ENCODE data around the gene ZBTB47.

Gene ZBTB47

GRCh38 chr3:42711491-42712343 lies 58.2 kb downstream of the ZBTB47 start:
- no peaks in the 10 kb centered on the region for H3K36me3 Mint-ChIP-seq (ENCODE audit: low read depth)
- no peak overlapping the region for H3K4me3 Mint-ChIP-seq
- no peaks in the 10 kb centered on the region for H3K4me1 Mint-ChIP-seq (ENCODE audit: low read depth)
- H3K9me3 Mint-ChIP-seq: no peaks in the 10 kb centered on the region
- H3K27ac Mint-ChIP-seq: no peak overlapping the region
- peaks cover 11% of the 10 kb centered on the region for H3K27me3 Mint-ChIP-seq (ENCODE audit: low read depth)

- Mint-ChIP-seq H3K27ac (no peak overlapping the region), H3K4me3 (no peak overlapping the region), H3K27me3 (ENCODE audit: low read depth) (peaks cover 11% of the 10 kb centered on the region), H3K36me3 (ENCODE audit: low read depth) (no peaks in the 10 kb centered on the region), H3K4me1 (ENCODE audit: low read depth) (no peaks in the 10 kb centered on the region), H3K9me3 (no peaks in the 10 kb centered on the region)
Measured at GRCh38 chr3:42712344-42712648, 58.8 kb downstream of the ZBTB47 start.

GRCh38 chr3:42712688-42713372 lies 59.3 kb downstream of the ZBTB47 start:
- H3K27me3 Mint-ChIP-seq (ENCODE audit: low read depth): peaks cover 11% of the 10 kb centered on the region
- H3K4me1 Mint-ChIP-seq (ENCODE audit: low read depth): no peaks in the 10 kb centered on the region
- H3K4me3 Mint-ChIP-seq: no peak overlapping the region
- H3K9me3 Mint-ChIP-seq: no peaks in the 10 kb centered on the region
- no peaks in the 10 kb centered on the region for H3K36me3 Mint-ChIP-seq (ENCODE audit: low read depth)
- no peak overlapping the region for H3K27ac Mint-ChIP-seq

- Mint-ChIP-seq H3K27me3 (ENCODE audit: low read depth) (peaks cover 11% of the 10 kb centered on the region), H3K27ac (no peak overlapping the region), H3K4me3 (no peak overlapping the region), H3K36me3 (ENCODE audit: low read depth) (no peaks in the 10 kb centered on the region), H3K9me3 (no peaks in the 10 kb centered on the region), H3K4me1 (ENCODE audit: low read depth) (no peaks in the 10 kb centered on the region)
Measured at GRCh38 chr3:42713747-42714146, 60.2 kb downstream of the ZBTB47 start.

- peaks cover 11% of the 10 kb centered on the region for H3K27me3 Mint-ChIP-seq (ENCODE audit: low read depth)
- no peaks in the 10 kb centered on the region for H3K9me3 Mint-ChIP-seq
- no peaks in the 10 kb centered on the region for H3K36me3 Mint-ChIP-seq (ENCODE audit: low read depth)
- H3K4me1 Mint-ChIP-seq (ENCODE audit: low read depth): no peaks in the 10 kb centered on the region
- H3K4me3 Mint-ChIP-seq: no peak overlapping the region
- H3K27ac Mint-ChIP-seq: no peak overlapping the region
Measured at GRCh38 chr3:42714171-42714852, 60.8 kb downstream of the ZBTB47 start.
